ENCODE measurements around the gene PDE7B. TPM values are rescaled to one million over a fixed set of nuclear protein-coding genes. Genes with fewer than 3 reads are reported as not detected.

PDE7B gene
- total RNA-seq, 2 experiments from 2014 or later, result not detected

DNA sequence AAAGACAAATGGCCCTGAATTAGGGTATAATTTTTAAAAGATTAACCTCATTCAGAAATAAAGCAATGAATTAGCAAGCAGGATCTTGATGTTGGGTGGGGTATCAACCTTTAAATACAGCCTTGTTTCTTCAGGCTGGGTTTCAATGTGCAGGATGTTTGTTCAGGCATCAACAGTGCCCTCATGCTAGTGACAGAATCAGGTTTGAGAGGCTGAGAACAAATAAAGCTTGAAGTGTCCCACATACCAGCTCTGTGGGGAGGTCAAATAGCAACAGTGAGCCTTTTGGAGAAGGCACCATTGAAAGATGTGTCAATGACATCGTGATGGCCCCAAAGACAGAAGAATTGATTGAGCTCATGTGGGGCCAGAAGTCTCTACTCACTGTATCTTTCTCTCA is 330.4 kb downstream of the PDE7B start:
- BruUV-seq (replicated peaks), result no TSS peak
- H3K9me2 ChIP-seq (ENCODE audit: insufficient read depth, low read length), result no peaks in the 10 kb centered on the region
- no peak for TF ChIP-seq EZH2phosphoT487 (IDR thresholded peaks at IDR 0.05; ENCODE audit: borderline replicate concordance, low read depth, low read length)
- peaks cover 8% of the 10 kb centered on the region for H3K4me1 ChIP-seq (ENCODE audit: insufficient read depth, low read length, poor library complexity, severe bottlenecking)
- ChIA-PET CTCF (ENCODE audit: unreplicated experiment) (no interaction called here), POLR2A (interaction anchor here (0.6 kb wide), 1 partner anchor 515 kb away, joined by 3 read pairs; no protein-coding TSS in a partner anchor)
- no peak overlapping the region for H3K27ac ChIP-seq (ENCODE audit: low read depth, low read length, poor library complexity, severe bottlenecking)
- no peaks in the 10 kb centered on the region for H3K79me2 ChIP-seq (ENCODE audit: insufficient read depth, low read depth, low read length)
- no peaks in the 10 kb centered on the region for H4K20me1 ChIP-seq (ENCODE audit: insufficient read depth, low read length)
- intact Hi-C loops (cut with micrococcal nuclease; ENCODE audit: unreplicated experiment), result no loop called here
- DNase-seq (ENCODE audit: low spot score), result no peak
- H3K9me3 ChIP-seq (ENCODE audit: low read length), result no peaks in the 10 kb centered on the region
- H2AFZ ChIP-seq (ENCODE audit: low read length), result no peak overlapping the region
- no peak overlapping the region for H3K4me3 ChIP-seq (ENCODE audit: low read depth, low read length, poor library complexity, severe bottlenecking)
- no peak overlapping the region for H3K4me2 ChIP-seq (ENCODE audit: low read length)
- H3K36me3 ChIP-seq (ENCODE audit: insufficient read depth, low read length), result no peaks in the 10 kb centered on the region

GRCh38 chr6:136184738-136185137 is 333.2 kb downstream of the PDE7B start:
- BruUV-seq (replicated peaks), result no TSS peak
- H3K36me3 ChIP-seq (ENCODE audit: insufficient read depth, low read length), result no peaks in the 10 kb centered on the region
- H3K79me2 ChIP-seq (ENCODE audit: insufficient read depth, low read depth, low read length), result no peaks in the 10 kb centered on the region
- no peaks in the 10 kb centered on the region for H3K9me2 ChIP-seq (ENCODE audit: insufficient read depth, low read length)
- H2AFZ ChIP-seq (ENCODE audit: low read length), result no peak overlapping the region
- POLR2A ChIA-PET, result interaction anchor here (0.6 kb wide), 1 partner anchor 312 kb away, joined by 3 read pairs; no protein-coding TSS in a partner anchor
- peaks cover 8% of the 10 kb centered on the region for H3K4me1 ChIP-seq (ENCODE audit: insufficient read depth, low read length, poor library complexity, severe bottlenecking)
- CTCF ChIA-PET (ENCODE audit: unreplicated experiment), result no interaction called here
- no peaks in the 10 kb centered on the region for H3K9me3 ChIP-seq (ENCODE audit: low read length)
- no peak overlapping the region for H3K4me3 ChIP-seq (ENCODE audit: low read depth, low read length, poor library complexity, severe bottlenecking)
- H4K20me1 ChIP-seq (ENCODE audit: insufficient read depth, low read length), result no peaks in the 10 kb centered on the region
- peak; percentile 23 for DNase-seq (ENCODE audit: low spot score)
- intact Hi-C loops (cut with micrococcal nuclease; ENCODE audit: unreplicated experiment), result no loop called here
- H3K27ac ChIP-seq (ENCODE audit: low read depth, low read length, poor library complexity, severe bottlenecking), result no peak overlapping the region
- TF ChIP-seq EZH2phosphoT487 (IDR thresholded peaks at IDR 0.05; ENCODE audit: borderline replicate concordance, low read depth, low read length), result no peak
- TF ChIP-seq CTCF (conservative IDR thresholded peaks at IDR 0.05; ENCODE audit: low read length), result no peak
- H3K4me2 ChIP-seq (ENCODE audit: low read length), result peak overlapping the region; percentile 7; the same call in 1 of the 2 replicates

DNA sequence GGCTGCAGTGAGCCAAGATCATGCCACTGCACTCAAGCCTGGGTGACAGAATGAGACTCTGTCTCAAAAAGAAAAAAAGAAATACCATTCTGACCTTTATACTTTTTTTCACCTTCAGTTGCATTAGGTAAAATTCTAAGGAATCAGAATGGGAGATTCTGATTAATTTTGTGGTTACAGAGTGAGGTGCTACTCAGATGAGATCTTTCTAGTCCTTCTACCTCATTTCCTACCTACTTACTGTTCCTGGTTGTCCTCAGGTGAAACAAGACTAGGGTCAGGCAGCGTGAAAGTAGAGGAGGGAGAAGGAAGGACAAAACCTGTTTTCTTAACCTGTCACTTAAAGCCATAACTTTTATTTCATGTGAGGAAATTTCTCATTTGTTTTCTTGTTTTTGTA is 334.9 kb downstream of the PDE7B start:
- ChIA-PET CTCF (ENCODE audit: unreplicated experiment) (no interaction called here), POLR2A (no interaction called here)
- Histone ChIP-seq H3K4me3 (ENCODE audit: low read depth, low read length, poor library complexity, severe bottlenecking) (no peak overlapping the region), H3K9me2 (ENCODE audit: insufficient read depth, low read length) (no peaks in the 10 kb centered on the region), H3K36me3 (ENCODE audit: insufficient read depth, low read length) (no peaks in the 10 kb centered on the region), H3K4me1 (ENCODE audit: insufficient read depth, low read length, poor library complexity, severe bottlenecking) (peaks cover 8% of the 10 kb centered on the region), H3K27ac (ENCODE audit: low read depth, low read length, poor library complexity, severe bottlenecking) (no peak overlapping the region), H3K4me2 (ENCODE audit: low read length) (no peak overlapping the region), H3K79me2 (ENCODE audit: insufficient read depth, low read depth, low read length) (no peaks in the 10 kb centered on the region), H3K9me3 (ENCODE audit: low read length) (no peaks in the 10 kb centered on the region), H2AFZ (ENCODE audit: low read length) (no peak overlapping the region), H4K20me1 (ENCODE audit: insufficient read depth, low read length) (no peaks in the 10 kb centered on the region)
- DNase-seq (ENCODE audit: low spot score), result no peak
- no TSS peak for BruUV-seq (replicated peaks)
- intact Hi-C loops (cut with micrococcal nuclease; ENCODE audit: unreplicated experiment), result no loop called here
- no peak for TF ChIP-seq EZH2phosphoT487 (IDR thresholded peaks at IDR 0.05; ENCODE audit: borderline replicate concordance, low read depth, low read length)
- TF ChIP-seq CTCF (conservative IDR thresholded peaks at IDR 0.05; ENCODE audit: low read length), result no peak

Data from OCI-LY7 (cell line).